A549 (cell line): ENCODE results near the gene NHSL2. TPM values are rescaled to one million over a fixed set of nuclear protein-coding genes. Genes with fewer than 3 reads are reported as not detected.

Source experiments
- ATAC-seq, 2 experiments: fragments of 200-7000 bp in 1 of 2; fragments of >200 bp in 1 of 2; cut with Nextera tagmentation in 1 of 2; cut with Tn5 transposase in 1 of 2; 3 replicates each; pipeline versions ENCODE4 v1.8.0 to v1.9.1; 2018 to 2020; ENCODE audit warnings: mild to moderate bottlenecking in 1 of 2, moderate library complexity in 1 of 2
- CTCF ChIA-PET: fragments of 300-600 bp; sonication (Branson Sonifier 250); formaldehyde crosslinking; extraction: SDS; loops from one replicate; lab custom pipeline; 2021; ENCODE audit warnings: antibody characterized with exemption, inconsistent platforms; lab: Yijun Ruan, JAX
- POLR2A ChIA-PET: fragments of 350-600 bp; formaldehyde crosslinking; extraction: SDS; loops from one replicate; lab custom pipeline; 2021; ENCODE audit warnings: antibody characterized with exemption, inconsistent platforms; lab: Yijun Ruan, JAX
- DNase-seq, 2 experiments: peaks; one replicate each; pipeline versions ENCODE4 v3.0.0 to v3.0.0-alpha.2; 2011 to 2016; ENCODE audit warnings: low read depth in 1 of 2, low spot score in 1 of 2
- FAIRE-seq: peaks from 2 replicates; lab custom pipeline; 2011; peaks lifted over from hg19 to GRCh38; lab: Jason Lieb, UNC
- H3K27ac ChIP-seq, 2 experiments: fragments of >200 bp; sonication (Bioruptor Twin); formaldehyde crosslinking; 3 replicates each; pipeline ENCODE4 v1.5.1; 2016 to 2017
- H3K4me1 ChIP-seq: fragments of >200 bp; sonication (Bioruptor Twin); formaldehyde crosslinking; 3 replicates; pipeline ENCODE4 v1.6.1; 2016
- H3K4me2 ChIP-seq: fragments of >200 bp; sonication (Bioruptor Twin); formaldehyde crosslinking; 3 replicates; pipeline ENCODE4 v1.6.1; 2016
- H3K4me3 ChIP-seq: fragments of >200 bp; sonication (Bioruptor Twin); formaldehyde crosslinking; 3 replicates; pipeline ENCODE4 v1.5.1; 2016
- H3K9me3 ChIP-seq: fragments of >200 bp; sonication (Bioruptor Twin); formaldehyde crosslinking; 3 replicates; pipeline ENCODE4 v1.6.1; 2016
- BHLHE40 ChIP-seq: IDR thresholded peaks from 2 replicates; pipeline ENCODE4 v1.6.1; 2012; ENCODE audit warnings: low read depth, low read length, inconsistent platforms
- CEBPB ChIP-seq, 2 experiments: fragments of >200 bp in 1 of 2; sonication (Bioruptor Twin) in 1 of 2; formaldehyde crosslinking in 1 of 2; IDR thresholded peaks; 2 replicates each; pipeline ENCODE4 v1.6.1; 2012 to 2016
- ESRRA ChIP-seq: fragments of 150-350 bp; IDR thresholded peaks from 2 replicates; pipeline ENCODE4 v1.6.1; 2014; ENCODE audit warnings: mild to moderate bottlenecking, low read length, borderline replicate concordance
- HEYL ChIP-seq: fragments of 250-450 bp; sonication (Bioruptor Pico); IDR thresholded peaks from 2 replicates; pipeline ENCODE4 v1.8.0; 2021; ENCODE audit warnings: mild to moderate bottlenecking, moderate library complexity
- HMGXB4 ChIP-seq: fragments of 250-450 bp; sonication (Bioruptor Pico); IDR thresholded peaks from 2 replicates; pipeline ENCODE4 v1.5.0; 2021; ENCODE audit warnings: mild to moderate bottlenecking, moderate library complexity, borderline replicate concordance
- HOXB13 ChIP-seq: fragments of 250-450 bp; sonication (Bioruptor Pico); IDR thresholded peaks from 2 replicates; pipeline ENCODE4 v1.5.0; 2020; ENCODE audit warnings: low read depth, mild to moderate bottlenecking, moderate library complexity
- JUNB ChIP-seq: fragments of >200 bp; sonication (Bioruptor Twin); formaldehyde crosslinking; IDR thresholded peaks from 2 replicates; pipeline ENCODE4 v1.6.1; 2016
- RAD21 ChIP-seq, 2 experiments: fragments of >200 bp in 1 of 2; sonication (Bioruptor Twin) in 1 of 2; formaldehyde crosslinking in 1 of 2; IDR thresholded peaks in 1 of 2; conservative IDR thresholded peaks in 1 of 2; 2 replicates in 1 of 2; 3 replicates in 1 of 2; pipeline ENCODE4 v1.6.1; 2012 to 2018; ENCODE audit warnings: inconsistent platforms in 1 of 2
- REST ChIP-seq: fragments of 200-600 bp; sonication (generic); IDR thresholded peaks from 2 replicates; pipeline ENCODE4 v1.6.1; 2016; ENCODE audit warnings: antibody characterized with exemption, mild to moderate bottlenecking, moderate library complexity
- RFX5 ChIP-seq: fragments of 450-650 bp; IDR thresholded peaks from 2 replicates; pipeline ENCODE4 v1.7.1; 2014; ENCODE audit warnings: antibody characterized with exemption, mild to moderate bottlenecking, moderate library complexity
- TP53 ChIP-seq: fragments of 250-450 bp; sonication (Bioruptor Pico); IDR thresholded peaks from 2 replicates; pipeline ENCODE4 v1.5.0; 2021; ENCODE audit warnings: mild to moderate bottlenecking, moderate library complexity
- WGBS: methylation state at CpG from one replicate; pipeline ENCODE4 v1.1.6; 2017; ENCODE audit errors: missing lambda C conversion rate; 5-methylcytosine and 5-hydroxymethylcytosine counted together
- polyA plus RNA-seq, 4 experiments: library from polyadenylated mRNA; depleted of rRNA in 3 of 4; stranded (reverse); fragments of >200 nt; fragmentation: RNase III in 1 of 4; extraction: RNeasy Plus Mini Kit Qiagen cat#74134 plus additional on column Dnase treatment in 1 of 4; gene quantifications; 2 replicates in 3 of 4; 3 replicates in 1 of 4; pipeline ENCODE4 v1.2.3, GENCODE V29; 2011 to 2017
- TF ChIP-seq, protein P1 (sequence below): fragments of >200 bp; sonication (Bioruptor Twin); formaldehyde crosslinking; IDR thresholded peaks from 3 replicates; pipeline ENCODE4 v1.5.1; 2016
- TF ChIP-seq, protein P2 (sequence below): fragments of >200 bp; sonication (Bioruptor Twin); formaldehyde crosslinking; IDR thresholded peaks from 3 replicates; pipeline ENCODE4 v1.6.1; 2016

Gene NHSL2
- polyA plus RNA-seq, 2 of the 4 experiments (the other 2 are of a cell fraction), result 0.26 to 0.48 TPM

- ATAC-seq (no peak), DNase-seq (no peak), FAIRE-seq (no peak)
- no peak overlapping the region for H3K4me3 ChIP-seq
- ChIA-PET CTCF (interaction anchor here (1.0 to 1.5 kb wide), 2 partner anchors 10 to 16 kb away, joined by 3 to 5 read pairs; no protein-coding TSS in a partner anchor), POLR2A (no interaction called here)
- TF ChIP-seq ESRRA, result no peak
- TF ChIP-seq JUNB, result no peak
- TF ChIP-seq BHLHE40, result no peak
- no peak for TF ChIP-seq HOXB13
- no peak for TF ChIP-seq REST
- TF ChIP-seq RAD21 (conservative IDR thresholded peaks at IDR 0.05 in 1 of 2, IDR thresholded peaks at IDR 0.05 in 1 of 2), result no peak
- TF ChIP-seq, protein P1, sequence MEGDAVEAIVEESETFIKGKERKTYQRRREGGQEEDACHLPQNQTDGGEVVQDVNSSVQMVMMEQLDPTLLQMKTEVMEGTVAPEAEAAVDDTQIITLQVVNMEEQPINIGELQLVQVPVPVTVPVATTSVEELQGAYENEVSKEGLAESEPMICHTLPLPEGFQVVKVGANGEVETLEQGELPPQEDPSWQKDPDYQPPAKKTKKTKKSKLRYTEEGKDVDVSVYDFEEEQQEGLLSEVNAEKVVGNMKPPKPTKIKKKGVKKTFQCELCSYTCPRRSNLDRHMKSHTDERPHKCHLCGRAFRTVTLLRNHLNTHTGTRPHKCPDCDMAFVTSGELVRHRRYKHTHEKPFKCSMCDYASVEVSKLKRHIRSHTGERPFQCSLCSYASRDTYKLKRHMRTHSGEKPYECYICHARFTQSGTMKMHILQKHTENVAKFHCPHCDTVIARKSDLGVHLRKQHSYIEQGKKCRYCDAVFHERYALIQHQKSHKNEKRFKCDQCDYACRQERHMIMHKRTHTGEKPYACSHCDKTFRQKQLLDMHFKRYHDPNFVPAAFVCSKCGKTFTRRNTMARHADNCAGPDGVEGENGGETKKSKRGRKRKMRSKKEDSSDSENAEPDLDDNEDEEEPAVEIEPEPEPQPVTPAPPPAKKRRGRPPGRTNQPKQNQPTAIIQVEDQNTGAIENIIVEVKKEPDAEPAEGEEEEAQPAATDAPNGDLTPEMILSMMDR, result no peak
- TF ChIP-seq TP53, result no peak
- TF ChIP-seq CEBPB (IDR thresholded peaks at IDR 0.05), result no peak
- TF ChIP-seq, protein P2, sequence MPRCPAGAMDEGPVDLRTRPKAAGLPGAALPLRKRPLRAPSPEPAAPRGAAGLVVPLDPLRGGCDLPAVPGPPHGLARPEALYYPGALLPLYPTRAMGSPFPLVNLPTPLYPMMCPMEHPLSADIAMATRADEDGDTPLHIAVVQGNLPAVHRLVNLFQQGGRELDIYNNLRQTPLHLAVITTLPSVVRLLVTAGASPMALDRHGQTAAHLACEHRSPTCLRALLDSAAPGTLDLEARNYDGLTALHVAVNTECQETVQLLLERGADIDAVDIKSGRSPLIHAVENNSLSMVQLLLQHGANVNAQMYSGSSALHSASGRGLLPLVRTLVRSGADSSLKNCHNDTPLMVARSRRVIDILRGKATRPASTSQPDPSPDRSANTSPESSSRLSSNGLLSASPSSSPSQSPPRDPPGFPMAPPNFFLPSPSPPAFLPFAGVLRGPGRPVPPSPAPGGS, result no peak
- no peak for TF ChIP-seq HMGXB4 (CRISPR knock-in tag)
- 26% methylated on average over 2 of the region's 2 CpGs for WGBS
- no peak overlapping the region for H3K27ac ChIP-seq
- no peaks in the 10 kb centered on the region for H3K9me3 ChIP-seq
- no peak overlapping the region for H3K4me2 ChIP-seq
- H3K4me1 ChIP-seq, result no peaks in the 10 kb centered on the region
These were observed 232.9 kb downstream of the NHSL2 start for GRCh38 chrX:72143609-72143907.

DNA sequence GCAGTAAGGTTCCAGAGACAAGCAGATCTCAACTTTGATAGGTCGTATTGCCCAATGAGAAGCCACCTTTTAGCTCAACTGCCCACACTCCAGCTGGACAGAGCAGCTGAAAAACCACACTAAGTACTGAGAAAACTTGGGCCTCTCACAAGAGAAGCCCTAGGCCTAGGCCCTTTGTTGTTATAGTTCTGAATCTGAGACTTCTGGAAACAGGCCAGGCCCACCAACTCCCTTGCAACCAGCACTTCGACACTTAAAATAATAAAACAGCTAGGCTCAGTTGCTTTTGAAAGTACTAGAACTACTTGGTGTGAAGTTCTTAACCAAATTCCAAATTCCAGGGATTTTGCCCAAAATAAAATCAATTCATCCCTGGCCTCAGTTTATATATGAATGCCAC lies 234.5 kb downstream of the NHSL2 start:
- no peak overlapping the region for H3K4me3 ChIP-seq
- ChIA-PET POLR2A (no interaction called here), CTCF (no interaction called here)
- no peak overlapping the region for H3K27ac ChIP-seq
- no peaks in the 10 kb centered on the region for H3K4me1 ChIP-seq
- DNase-seq (no peak), ATAC-seq (no peak), FAIRE-seq (no peak)
- TF ChIP-seq HEYL (CRISPR knock-in tag), result no peak
- 21% methylated on average over 2 of the region's 2 CpGs for WGBS
- no peaks in the 10 kb centered on the region for H3K9me3 ChIP-seq
- H3K4me2 ChIP-seq, result no peak overlapping the region

DNA sequence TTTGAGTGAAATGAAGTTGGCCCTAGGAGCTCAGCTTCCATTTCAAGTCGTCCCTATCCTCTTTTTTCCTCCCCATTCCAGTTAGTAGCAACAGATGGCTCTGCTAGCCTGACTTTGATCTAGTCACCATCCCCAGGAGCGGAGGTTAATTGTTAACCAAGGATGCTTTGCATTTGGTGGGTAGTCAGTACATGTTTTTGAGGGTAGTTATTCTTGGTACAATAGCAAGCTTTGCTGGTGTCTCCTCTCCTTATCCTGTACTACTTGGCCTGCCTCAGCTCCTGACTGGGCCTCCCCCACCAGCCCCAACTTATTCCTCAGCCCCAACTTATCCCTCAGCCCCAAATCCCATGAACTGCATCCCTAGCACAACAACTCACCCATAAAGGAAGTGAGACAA lies 235.9 kb downstream of the NHSL2 start:
- ATAC-seq (no peak), FAIRE-seq (no peak), DNase-seq (no peak)
- POLR2A ChIA-PET, result interaction anchor here (1.0 kb wide), 1 partner anchor 35 kb away, joined by 3 read pairs; the partner anchor contains the start of gene PIN4
- Histone ChIP-seq H3K4me1 (no peaks in the 10 kb centered on the region), H3K27ac (no peak overlapping the region), H3K4me2 (no peak overlapping the region), H3K4me3 (no peak overlapping the region), H3K9me3 (no peaks in the 10 kb centered on the region)
- CTCF ChIA-PET, result no interaction called here
- WGBS, result 52% methylated on average over 2 of the region's 2 CpGs
- no peak for TF ChIP-seq RFX5
- no peak for TF ChIP-seq REST
